Liver (tissue), 9 donors: Measurements from ENCODE around the gene MGAT4A. TPM values are rescaled to one million over a fixed set of nuclear protein-coding genes. Genes with fewer than 3 reads are reported as not detected.
A peak's percentile ranks its signal among the peaks of the same experiment; 100 is the strongest.

Experiments
- DNase-seq: peaks from one replicate; pipeline ENCODE4 v3.0.0-alpha.2; 2017; ENCODE audit warnings: low spot score
- H3K27ac ChIP-seq, 2 donors: one replicate each; pipeline ENCODE4 v1.7.0; 2013; ENCODE audit warnings: inconsistent platforms in 2 of 2, low read length in 2 of 2, control low read depth in 1 of 2, low read depth in 1 of 2, mild to moderate bottlenecking in 1 of 2
- H3K27me3 ChIP-seq, 4 donors: one replicate each; pipeline versions ENCODE4 v1.6.1 to v1.7.0; 2013; ENCODE audit warnings: low read length in 3 of 4, inconsistent platforms in 1 of 4, mild to moderate bottlenecking in 1 of 4, moderate library complexity in 1 of 4; ENCODE audit not compliant: control insufficient read depth in 4 of 4, insufficient read depth in 4 of 4
- H3K36me3 ChIP-seq, 4 donors: one replicate each; pipeline versions ENCODE4 v1.6.1 to v1.7.0; 2013; ENCODE audit warnings: low read length in 3 of 4, mild to moderate bottlenecking in 3 of 4, low read depth in 1 of 4, moderate library complexity in 1 of 4; ENCODE audit not compliant: control insufficient read depth in 4 of 4, insufficient read depth in 3 of 4
- H3K4me1 ChIP-seq, 4 donors: one replicate each; pipeline versions ENCODE4 v1.6.1 to v1.7.0; 2013; ENCODE audit warnings: low read length in 3 of 4, mild to moderate bottlenecking in 3 of 4, moderate library complexity in 1 of 4; ENCODE audit not compliant: control insufficient read depth in 4 of 4, insufficient read depth in 4 of 4
- H3K4me3 ChIP-seq, 3 donors: one replicate each; pipeline versions ENCODE4 v1.6.1 to v1.7.0; 2013; ENCODE audit warnings: low read length in 3 of 3, control low read depth in 1 of 3, low read depth in 1 of 3, mild to moderate bottlenecking in 1 of 3
- H3K9ac ChIP-seq, 2 donors: one replicate each; pipeline ENCODE4 v1.7.0; 2013; ENCODE audit warnings: low read length in 2 of 2, mild to moderate bottlenecking in 2 of 2, moderate library complexity in 2 of 2, control low read depth in 1 of 2, low read depth in 1 of 2
- H3K9me3 ChIP-seq, 4 donors: one replicate each; pipeline versions ENCODE4 v1.6.1 to v1.7.0; 2013; ENCODE audit warnings: low read length in 3 of 4; ENCODE audit not compliant: control insufficient read depth in 4 of 4
- CTCF ChIP-seq: fragments of 150-350 bp; IDR thresholded peaks from 2 replicates; pipeline ENCODE4 v1.5.1; 2017; ENCODE audit warnings: improper control_type of control experiment, low read depth, low read length; ENCODE audit not compliant: missing input control
- FOXA1 ChIP-seq: IDR thresholded peaks from 2 replicates; pipeline ENCODE4 v1.6.1; 2016; ENCODE audit warnings: antibody characterized with exemption
- RAD21 ChIP-seq, 2 donors: IDR thresholded peaks; 2 replicates each; pipeline ENCODE4 v1.6.1; 2016; ENCODE audit warnings: antibody characterized with exemption in 2 of 2, mild to moderate bottlenecking in 2 of 2
- RXRA ChIP-seq, 2 donors: IDR thresholded peaks; 2 replicates each; pipeline ENCODE4 v1.6.1; 2017 to 2018; ENCODE audit warnings: antibody characterized with exemption in 2 of 2, mild to moderate bottlenecking in 1 of 2
- ZBTB33 ChIP-seq: IDR thresholded peaks from 2 replicates; pipeline ENCODE4 v1.6.1; 2016; ENCODE audit warnings: antibody characterized with exemption
- WGBS: extraction: QIAGEN DNeasy Blood & Tissue Kit; methylation state at CpG from one replicate; pipeline ENCODE4 v1.1.7; 2013; 5-methylcytosine and 5-hydroxymethylcytosine counted together
- polyA plus RNA-seq, 2 donors: library from polyadenylated mRNA; stranded (reverse) in 1 of 2; unstranded in 1 of 2; fragments of 200-250 nt in 1 of 2; fragments of >200 nt in 1 of 2; fragmentation: Nextera tagmentation in 1 of 2; extraction: Ambion mirVana in 1 of 2; gene quantifications; one replicate each; pipeline versions ENCODE4 v1.2.1 to v1.2.3, GENCODE V29; 2013 to 2015
- total RNA-seq, 2 donors: library from RNA; depleted of rRNA; stranded (reverse); fragments of >200 nt; gene quantifications; one replicate each; pipeline ENCODE4 v1.2.3, GENCODE V29; 2014
- donor health status: healthy.
- donor health status: healthy.
- donor health status: healthy.
- donor health status: healthy.
- donor health status: healthy.

The MGAT4A gene
- total and polyA plus RNA-seq, 4 donors: 2.7 to 17.3 (median 5.4) TPM

- 71% methylated on average over 19 of the region's 19 CpGs for WGBS
- Histone ChIP-seq H3K9me3 (no peaks in the 10 kb centered on the region), H3K27me3 (no peaks in the 10 kb centered on the region), H3K36me3 (peaks cover 5 to 39% (median 10%) of the 10 kb centered on the region in 4 donors), H3K4me3 (no peak overlapping the region), H3K9ac (no peak overlapping the region), H3K27ac (no peak overlapping the region), H3K4me1 (no peaks in the 10 kb centered on the region)
- TF ChIP-seq CTCF: peak; percentile 66
- TF ChIP-seq ZBTB33: no peak
- no peak for TF ChIP-seq RXRA (IDR thresholded peaks at IDR 0.05)
- TF ChIP-seq FOXA1: no peak
- TF ChIP-seq RAD21 (IDR thresholded peaks at IDR 0.05): peak in 1 of 2 donors; percentile 75
- DNase-seq: peak; percentile 75
These were observed 161.6 kb downstream of the MGAT4A start for GRCh38 chr2:98569197-98569793.

Other genes with a start within 250 kb of the MGAT4A start
- gene COA5, start 122.6 kb downstream of the MGAT4A start, total RNA-seq: 10 to 100 TPM; 18.7 to 20.4 TPM
- 10 to 100 TPM in 1 of 2 donors, 1 to 10 TPM in 1; 9.7 to 42.0 TPM for gene COA5, start 122.6 kb downstream of the MGAT4A start, polyA plus RNA-seq
- gene UNC50, start 122.5 kb downstream of the MGAT4A start, total RNA-seq: 10 to 100 TPM; 23.9 to 35.7 TPM
- 10 to 100 TPM; 22.2 to 37.9 TPM for gene UNC50, start 122.5 kb downstream of the MGAT4A start, polyA plus RNA-seq
- under 1 TPM; 0.17 to 0.42 TPM for gene CRACDL, start 205.1 kb upstream of the MGAT4A start, total RNA-seq
- under 1 TPM; 0.13 to 0.46 TPM for gene CRACDL, start 205.1 kb upstream of the MGAT4A start, polyA plus RNA-seq